SU-DHL-6 (cell line): ENCODE results near the gene CA11.

Experiments used
- H2AFZ ChIP-seq: fragments of 200-600 bp; sonication (generic); 2 replicates; pipeline ENCODE4 v1.6.1; 2014; ENCODE audit warnings: low read depth, mild to moderate bottlenecking, moderate library complexity, mixed read lengths, antibody characterized with exemption, low read length; ENCODE audit not compliant: severe bottlenecking
- H3F3A ChIP-seq: fragments of 200-600 bp; shearing (Covaris generic); 2 replicates; pipeline ENCODE4 v1.6.0; 2016; ENCODE audit warnings: antibody characterized with exemption, mild to moderate bottlenecking; ENCODE audit not compliant: insufficient read depth
- H3K27ac ChIP-seq: fragments of 200-600 bp; sonication (generic); 2 replicates; pipeline ENCODE4 v1.5.1; 2016; ENCODE audit warnings: low read depth, mild to moderate bottlenecking, low read length, moderate library complexity, mixed read lengths
- H3K27me3 ChIP-seq: fragments of 200-600 bp; sonication (generic), shearing (Covaris generic); 2 replicates; pipeline ENCODE4 v1.6.0; 2014; ENCODE audit warnings: mild to moderate bottlenecking, low read length
- H3K36me3 ChIP-seq: fragments of 200-600 bp; sonication (generic); 2 replicates; pipeline ENCODE4 v1.6.1; 2014; ENCODE audit warnings: mild to moderate bottlenecking, low read length, mixed read lengths
- H3K4me2 ChIP-seq: fragments of 300-600, 200-600 bp; shearing (Covaris generic), sonication (generic); 2 replicates; pipeline ENCODE4 v1.6.0; 2014; ENCODE audit warnings: low read length, low read depth, mild to moderate bottlenecking; ENCODE audit not compliant: poor library complexity, severe bottlenecking
- H3K4me3 ChIP-seq: fragments of 200-600 bp; sonication (generic); 2 replicates; pipeline ENCODE4 v1.5.1; 2014; ENCODE audit warnings: antibody characterized with exemption, low read length, mild to moderate bottlenecking, mixed read lengths; ENCODE audit not compliant: insufficient read depth, poor library complexity, severe bottlenecking
- H3K79me2 ChIP-seq: fragments of 200-600 bp; sonication (generic); 2 replicates; pipeline ENCODE4 v1.6.1; 2014; ENCODE audit warnings: mild to moderate bottlenecking, low read length, moderate library complexity; ENCODE audit not compliant: insufficient read depth
- H3K9ac ChIP-seq: fragments of 200-600 bp; sonication (generic); 2 replicates; pipeline ENCODE4 v1.7.0; 2014; ENCODE audit warnings: mild to moderate bottlenecking, low read length
- H3K9me2 ChIP-seq: fragments of 200-600 bp; sonication (generic); replicated peaks from 2 replicates; pipeline ENCODE4 v1.6.1; 2014; ENCODE audit warnings: low read length; ENCODE audit not compliant: insufficient read depth
- H3K9me3 ChIP-seq: fragments of 200-600 bp; sonication (generic); 2 replicates; pipeline ENCODE4 v1.6.1; 2014; ENCODE audit warnings: low read length, mixed read lengths; ENCODE audit not compliant: insufficient read depth
- H4K20me1 ChIP-seq: fragments of 200-600 bp; sonication (generic); 2 replicates; pipeline ENCODE4 v1.6.1; 2014; ENCODE audit warnings: low read depth, mild to moderate bottlenecking, antibody characterized with exemption, low read length, moderate library complexity, mixed read lengths
- CTCF ChIP-seq: fragments of 200-600 bp; sonication (generic); IDR thresholded peaks from one replicate; pipeline ENCODE4 v1.5.1; 2017; ENCODE audit warnings: antibody characterized with exemption, mild to moderate bottlenecking, low read length, moderate library complexity; ENCODE audit not compliant: insufficient read depth, poor library complexity, severe bottlenecking
- EZH2phosphoT487 ChIP-seq: fragments of 200-600 bp; sonication (generic), shearing (Covaris generic); conservative IDR thresholded peaks from 2 replicates; pipeline ENCODE4 v1.6.1; 2018; ENCODE audit warnings: mild to moderate bottlenecking, antibody characterized with exemption, low read length, moderate library complexity, mixed read lengths

The CA11 gene

GRCh38 chr19:48603449-48603848 is 42.5 kb downstream of the CA11 start:
- Histone ChIP-seq H3K9me2 (no peaks in the 10 kb centered on the region), H3K27me3 (no peaks in the 10 kb centered on the region), H3K36me3 (no peaks in the 10 kb centered on the region), H3K9me3 (no peaks in the 10 kb centered on the region), H3K4me2 (no peak overlapping the region), H2AFZ (no peak overlapping the region), H3K4me3 (no peak overlapping the region), H4K20me1 (no peaks in the 10 kb centered on the region), H3K79me2 (no peaks in the 10 kb centered on the region), H3F3A (no peaks in the 10 kb centered on the region), H3K27ac (no peak overlapping the region), H3K9ac (no peak overlapping the region)
- TF ChIP-seq CTCF (no peak), EZH2phosphoT487 (no peak)

GRCh38 chr19:48603001-48603400 is 43.0 kb downstream of the CA11 start:
- H2AFZ ChIP-seq: no peak overlapping the region
- H3F3A ChIP-seq: no peaks in the 10 kb centered on the region
- no peaks in the 10 kb centered on the region for H4K20me1 ChIP-seq
- H3K9ac ChIP-seq: no peak overlapping the region
- TF ChIP-seq CTCF (no peak), EZH2phosphoT487 (no peak)
- no peak overlapping the region for H3K27ac ChIP-seq
- H3K27me3 ChIP-seq: no peaks in the 10 kb centered on the region
- H3K36me3 ChIP-seq: no peaks in the 10 kb centered on the region
- no peaks in the 10 kb centered on the region for H3K9me3 ChIP-seq
- no peaks in the 10 kb centered on the region for H3K79me2 ChIP-seq
- no peaks in the 10 kb centered on the region for H3K9me2 ChIP-seq
- no peak overlapping the region for H3K4me2 ChIP-seq
- H3K4me3 ChIP-seq: no peak overlapping the region

GRCh38 chr19:48600679-48601417 is 45.1 kb downstream of the CA11 start:
- no peaks in the 10 kb centered on the region for H3K36me3 ChIP-seq
- H3K4me2 ChIP-seq: no peak overlapping the region
- H3K9ac ChIP-seq: no peak overlapping the region
- H3F3A ChIP-seq: no peaks in the 10 kb centered on the region
- H3K79me2 ChIP-seq: no peaks in the 10 kb centered on the region
- H3K27me3 ChIP-seq: no peaks in the 10 kb centered on the region
- TF ChIP-seq CTCF: no peak
- TF ChIP-seq EZH2phosphoT487: no peak
- H4K20me1 ChIP-seq: no peaks in the 10 kb centered on the region
- H3K9me2 ChIP-seq: no peaks in the 10 kb centered on the region
- H3K27ac ChIP-seq: no peak overlapping the region
- H3K9me3 ChIP-seq: no peaks in the 10 kb centered on the region
- no peak overlapping the region for H3K4me3 ChIP-seq
- no peak overlapping the region for H2AFZ ChIP-seq
